Spleen (tissue), 11 donors: ENCODE results near the gene CENPS. TPM values are rescaled to one million over a fixed set of nuclear protein-coding genes. Genes with fewer than 3 reads are reported as not detected.
A peak's percentile ranks its signal among the peaks of the same experiment; 100 is the strongest.

Experiments
- DNase-seq: peaks from one replicate; pipeline ENCODE4 v3.0.0-alpha.2; 2020
- H3K27ac ChIP-seq, 8 donors: fragments of 200-600 bp; sonication (generic) in 7 of 8; 1 replicate in 4 of 8; 2 replicates in 4 of 8; pipeline versions ENCODE4 v1.5.0 to v1.8.0; 2016 to 2021; ENCODE audit warnings: inconsistent platforms in 4 of 8, mild to moderate bottlenecking in 4 of 8, moderate library complexity in 1 of 8
- H3K27me3 ChIP-seq, 7 donors: fragments of 200-600 bp; sonication (generic) in 6 of 7; replicated peaks in 1 of 7; 1 replicate in 4 of 7; 2 replicates in 3 of 7; pipeline versions ENCODE4 v1.5.0 to v1.8.0; 2016 to 2021; ENCODE audit warnings: inconsistent platforms in 3 of 7, mild to moderate bottlenecking in 1 of 7
- H3K36me3 ChIP-seq, 6 donors: fragments of 200-600 bp; sonication (generic) in 5 of 6; 1 replicate in 4 of 6; 2 replicates in 2 of 6; pipeline versions ENCODE4 v1.5.0 to v1.8.0; 2016 to 2021; ENCODE audit warnings: inconsistent platforms in 2 of 6
- H3K4me1 ChIP-seq, 6 donors: fragments of 200-600 bp; sonication (generic) in 5 of 6; 1 replicate in 3 of 6; 2 replicates in 3 of 6; pipeline versions ENCODE4 v1.5.0 to v1.8.0; 2016 to 2021; ENCODE audit warnings: inconsistent platforms in 3 of 6
- H3K4me3 ChIP-seq, 8 donors: fragments of 200-600 bp; sonication (generic) in 7 of 8; 1 replicate in 4 of 8; 2 replicates in 4 of 8; pipeline versions ENCODE4 v1.5.0 to v1.8.0; 2016 to 2021; ENCODE audit warnings: inconsistent platforms in 4 of 8, mild to moderate bottlenecking in 4 of 8, moderate library complexity in 2 of 8
- H3K9me3 ChIP-seq, 8 donors: fragments of 200-600 bp; sonication (generic) in 7 of 8; 1 replicate in 4 of 8; 2 replicates in 4 of 8; pipeline versions ENCODE4 v1.5.0 to v1.8.0; 2016 to 2021; ENCODE audit warnings: inconsistent platforms in 4 of 8
- CTCF ChIP-seq, 11 experiments: fragments of 200-600 bp in 7 of 11; fragments of 450-650 bp in 4 of 11; sonication (generic) in 4 of 11; IDR thresholded peaks in 8 of 11; conservative IDR thresholded peaks in 3 of 11; 1 replicate in 7 of 11; 2 replicates in 4 of 11; pipeline versions ENCODE4 v1.4.0 to v1.8.0; 2016 to 2021; ENCODE audit warnings: antibody characterized with exemption in 11 of 11, inconsistent platforms in 4 of 11, mild to moderate bottlenecking in 1 of 11
- POLR2A ChIP-seq, 3 donors: fragments of 450-650 bp; IDR thresholded peaks; one replicate each; pipeline ENCODE4 v1.5.1; 2017; ENCODE audit warnings: antibody characterized with exemption in 3 of 3, mild to moderate bottlenecking in 1 of 3
- POLR2AphosphoS5 ChIP-seq, 3 donors: sonication (generic); formaldehyde crosslinking; IDR thresholded peaks; one replicate each; pipeline ENCODE4 v1.5.1; 2017; ENCODE audit warnings: antibody characterized with exemption in 3 of 3
- WGBS, 5 donors: extraction: QIAGEN DNeasy Blood & Tissue Kit in 3 of 5; methylation state at CpG; one replicate each; pipeline versions ENCODE4 v1.1.5 to v1.1.7; 2013 to 2018; 5-methylcytosine and 5-hydroxymethylcytosine counted together
- intact Hi-C: fragments of 100-400 bp; cut with DNase I; formaldehyde crosslinking; loops from one replicate; pipeline ENCODE4 v1.15.0; 2023; ENCODE audit warnings: low total_unique reads
- polyA plus RNA-seq, 3 donors: library from polyadenylated mRNA; stranded (reverse); fragments of 200-250 nt; gene quantifications; one replicate each; pipeline ENCODE4 v1.2.1, GENCODE V29; 2013
- total RNA-seq, 7 donors: library from RNA; depleted of rRNA in 3 of 7; stranded (reverse); fragments of >200 nt in 3 of 7; fragmentation: NEBNext Ultra II Directional in 4 of 7; extraction: Animal tissue kit (Norgen Biotek cat#: 25700) in 4 of 7; gene quantifications; one replicate each; pipeline versions ENCODE4 v1.1.0 to v1.2.1, GENCODE V29; 2016 to 2021
- donor health status: healthy with polysubstance abuse.
- donor health status: DM: no; HTN: no; CAD: no; lungs with moderate emphysema.
- donor health status: DM: no; HTN: no; CAD: no.
- donor health status: Bipolar disorder and iron deficiency.
- donor health status: healthy.
- donor health status: DM: no; HTN: no; CAD: no.
- donor health status: DM: yes; HTN: yes; CAD: no.

Gene CENPS
- total and polyA plus RNA-seq, 10 donors, result 2.1 to 13.5 (median 7.5) TPM

GRCh38 chr1:10459184-10459583, 29.0 kb downstream of the CENPS start:
- no peak overlapping the region for H3K4me3 ChIP-seq
- peaks cover 0 to 58% (median 34%) of the 10 kb centered on the region in 6 donors for H3K36me3 ChIP-seq
- peak overlapping the region in 3 of 8 donors; percentile 67 to 77 (median 68) for H3K27ac ChIP-seq
- H3K9me3 ChIP-seq, result peaks cover 0 to 6% (median 0%) of the 10 kb centered on the region in 8 donors
- 53 to 74% (median 56%) methylated on average over 3 of the region's 3 CpGs for WGBS, 5 donors
- intact Hi-C loops, result no loop called here
- TF ChIP-seq POLR2A (IDR thresholded peaks at IDR 0.05) (no peak), POLR2AphosphoS5 (IDR thresholded peaks at IDR 0.05) (no peak), CTCF (IDR thresholded peaks at IDR 0.05 in 8 of 11, conservative IDR thresholded peaks at IDR 0.05 in 3 of 11) (no peak)
- no peak for DNase-seq
- H3K4me1 ChIP-seq, result peaks cover 0 to 22% (median 9%) of the 10 kb centered on the region in 6 donors
- no peaks in the 10 kb centered on the region for H3K27me3 ChIP-seq

- Histone ChIP-seq H3K4me3 (no peak overlapping the region), H3K4me1 (peaks cover 8 to 15% (median 12%) of the 10 kb centered on the region in 6 donors), H3K36me3 (peaks cover 0 to 75% (median 69%) of the 10 kb centered on the region in 6 donors), H3K27ac (no peak overlapping the region), H3K9me3 (no peaks in the 10 kb centered on the region), H3K27me3 (no peaks in the 10 kb centered on the region)
- 91 to 100% (median 95%) methylated on average over 2 of the region's 2 CpGs for WGBS, 5 donors
- TF ChIP-seq POLR2A (IDR thresholded peaks at IDR 0.05), result no peak
- no peak for TF ChIP-seq CTCF (IDR thresholded peaks at IDR 0.05 in 8 of 11, conservative IDR thresholded peaks at IDR 0.05 in 3 of 11)
- no peak for TF ChIP-seq POLR2AphosphoS5 (IDR thresholded peaks at IDR 0.05)
- peak; percentile 18 for DNase-seq
- intact Hi-C loops, result no loop called here
Measured at GRCh38 chr1:10467078-10467477, 36.8 kb downstream of the CENPS start.

- H3K9me3 ChIP-seq, result no peaks in the 10 kb centered on the region
- DNase-seq, result no peak
- 92 to 97% (median 95%) methylated on average over 4 of the region's 4 CpGs for WGBS, 5 donors
- H3K4me3 ChIP-seq, result no peak overlapping the region
- TF ChIP-seq CTCF (IDR thresholded peaks at IDR 0.05 in 8 of 11, conservative IDR thresholded peaks at IDR 0.05 in 3 of 11) (no peak), POLR2A (IDR thresholded peaks at IDR 0.05) (no peak), POLR2AphosphoS5 (IDR thresholded peaks at IDR 0.05) (no peak)
- no peaks in the 10 kb centered on the region for H3K27me3 ChIP-seq
- H3K27ac ChIP-seq, result no peak overlapping the region
- H3K4me1 ChIP-seq, result peaks cover 13 to 40% (median 31%) of the 10 kb centered on the region in 6 donors
- H3K36me3 ChIP-seq, result peaks cover 0 to 46% (median 41%) of the 10 kb centered on the region in 6 donors
- intact Hi-C loops, result no loop called here
Measured at GRCh38 chr1:10470043-10470442, 39.8 kb downstream of the CENPS start.

- intact Hi-C loops, result no loop called here
- TF ChIP-seq POLR2A (IDR thresholded peaks at IDR 0.05) (no peak), POLR2AphosphoS5 (IDR thresholded peaks at IDR 0.05) (no peak), CTCF (IDR thresholded peaks at IDR 0.05 in 8 of 11, conservative IDR thresholded peaks at IDR 0.05 in 3 of 11) (no peak)
- H3K4me3 ChIP-seq, result peak overlapping the region; percentile 59 to 94 (median 80)
- WGBS, 5 donors, result 8 to 17% (median 14%) methylated on average over 21 to 23 of the region's 23 CpGs
- peaks cover 0 to 30% (median 25%) of the 10 kb centered on the region in 6 donors for H3K36me3 ChIP-seq
- H3K9me3 ChIP-seq, result no peaks in the 10 kb centered on the region
- peak; percentile 82 for DNase-seq
- peak overlapping the region; percentile 45 to 86 (median 76) for H3K27ac ChIP-seq
- peaks cover 26 to 56% (median 45%) of the 10 kb centered on the region in 6 donors for H3K4me1 ChIP-seq
- H3K27me3 ChIP-seq, result no peaks in the 10 kb centered on the region
Measured at GRCh38 chr1:10471411-10472219, 41.4 kb downstream of the CENPS start.
